ENCODE results near the gene HSPA6. TPM values are rescaled to one million over a fixed set of nuclear protein-coding genes. Genes with fewer than 3 reads are reported as not detected.
"Not testable (repeated sequence)": the region's sequence is repeated elsewhere in the genome, so short reads cannot be mapped to it uniquely, and the experiment has no call there.

The HSPA6 gene
- total RNA-seq, 1 experiment from 2014 or later: 14.6 TPM

DNA sequence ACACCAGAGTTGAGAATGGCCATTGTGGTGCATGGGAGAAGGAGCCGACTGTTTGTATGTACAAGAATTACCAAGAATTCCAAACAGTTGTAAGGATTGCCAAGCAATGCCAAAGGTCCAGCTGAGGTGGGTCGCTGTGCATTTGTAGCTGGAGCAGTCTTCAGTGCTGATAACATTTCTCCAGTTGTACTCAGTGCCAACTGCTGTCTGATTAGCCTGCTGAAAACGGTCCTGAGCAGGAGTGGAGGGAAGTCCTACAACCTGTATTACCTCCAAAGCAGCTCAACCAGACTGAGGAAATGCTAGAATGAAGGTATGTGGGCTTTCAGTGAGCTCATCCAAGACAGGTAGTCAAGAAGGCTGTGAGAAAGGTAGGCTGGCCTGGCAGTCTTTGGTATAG lies 31.8 kb downstream of the HSPA6 start:
- not testable (repeated sequence) for H3K79me2 ChIP-seq (ENCODE audit: low read length); H2AFZ ChIP-seq (ENCODE audit: low read length); H3K4me1 ChIP-seq (ENCODE audit: low read length)

GRCh38 chr1:161556990-161557389 lies 32.6 kb downstream of the HSPA6 start:
- DNase-seq; H3K4me2 ChIP-seq (ENCODE audit: low read depth, low read length, poor library complexity, severe bottlenecking); H3K4me1 ChIP-seq (ENCODE audit: low read length); H3K9me3 ChIP-seq (ENCODE audit: low read length); H3K27ac ChIP-seq (ENCODE audit: low read length); H3K79me2 ChIP-seq (ENCODE audit: low read length); H4K20me1 ChIP-seq (ENCODE audit: insufficient read depth, low read depth, low read length); H3K9me2 ChIP-seq (replicated peaks; ENCODE audit: insufficient read depth, low read length); H2AFZ ChIP-seq (ENCODE audit: low read length); H3K4me3 ChIP-seq (ENCODE audit: low read length); H3K27me3 ChIP-seq (ENCODE audit: low read length); H3K9ac ChIP-seq (ENCODE audit: low read length); H3K36me3 ChIP-seq (ENCODE audit: insufficient read depth, low read length): not testable (repeated sequence)

More for the DNA sequence above, 31.8 kb downstream of the HSPA6 start:
- H3K4me2 ChIP-seq (ENCODE audit: low read depth, low read length, poor library complexity, severe bottlenecking); H3K36me3 ChIP-seq (ENCODE audit: insufficient read depth, low read length); H3K9me3 ChIP-seq (ENCODE audit: low read length); DNase-seq; H3K9me2 ChIP-seq (replicated peaks; ENCODE audit: insufficient read depth, low read length); H3K27me3 ChIP-seq (ENCODE audit: low read length); H3K4me3 ChIP-seq (ENCODE audit: low read length); H3K27ac ChIP-seq (ENCODE audit: low read length); H4K20me1 ChIP-seq (ENCODE audit: insufficient read depth, low read depth, low read length); H3K9ac ChIP-seq (ENCODE audit: low read length): not testable (repeated sequence)

GRCh38 chr1:161557506-161558450 lies 33.4 kb downstream of the HSPA6 start:
- H3K4me2 ChIP-seq (ENCODE audit: low read depth, low read length, poor library complexity, severe bottlenecking); H2AFZ ChIP-seq (ENCODE audit: low read length); H3K9me3 ChIP-seq (ENCODE audit: low read length): not testable (repeated sequence)

DNA sequence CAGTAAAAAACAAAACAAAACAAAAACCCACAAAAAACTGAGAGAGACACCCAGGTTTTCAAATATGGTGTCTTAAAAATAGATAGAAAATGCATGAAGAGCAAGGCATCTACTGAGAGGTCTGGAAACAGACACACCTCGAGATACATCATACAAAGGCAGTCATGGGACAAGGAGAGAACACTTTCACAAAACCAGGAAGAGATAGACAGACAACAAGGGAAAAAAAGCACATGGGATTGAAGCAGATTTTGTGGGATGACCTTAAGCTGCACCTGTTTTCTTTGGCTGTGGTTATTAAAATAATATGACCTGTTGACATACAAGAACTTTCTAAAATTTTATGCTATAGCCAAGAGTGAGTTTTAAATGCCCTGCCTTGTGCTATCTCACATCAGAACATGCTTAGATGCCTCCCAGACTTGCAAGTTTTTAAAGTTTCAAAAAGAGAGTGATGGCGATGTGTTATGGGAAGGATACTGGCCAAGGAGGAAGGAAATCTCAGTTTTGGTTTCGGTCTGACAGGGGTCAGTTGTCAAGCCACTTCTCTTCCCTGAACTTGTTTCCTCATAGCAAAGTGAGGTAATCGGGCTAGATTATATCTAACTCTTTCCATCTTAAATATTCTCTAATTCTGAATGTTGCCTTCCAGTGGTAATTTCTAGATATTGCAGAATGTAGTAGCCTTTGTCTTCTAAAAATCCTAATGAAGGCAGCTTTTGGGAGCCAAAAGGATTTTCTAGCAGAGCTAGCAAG lies 36.8 kb downstream of the HSPA6 start:
- Histone ChIP-seq H3K4me2 (ENCODE audit: low read depth, low read length, poor library complexity, severe bottlenecking) (peak overlapping the region; percentile 46), H3K4me3 (ENCODE audit: low read length) (peak overlapping the region; percentile 3; the same call in 1 of the 2 replicates)
- H3K36me3 ChIP-seq (ENCODE audit: insufficient read depth, low read length); H3K27ac ChIP-seq (ENCODE audit: low read length); H3K27me3 ChIP-seq (ENCODE audit: low read length); H3K9me2 ChIP-seq (replicated peaks; ENCODE audit: insufficient read depth, low read length); H3K79me2 ChIP-seq (ENCODE audit: low read length); H4K20me1 ChIP-seq (ENCODE audit: insufficient read depth, low read depth, low read length); H3K9me3 ChIP-seq (ENCODE audit: low read length); H3K4me1 ChIP-seq (ENCODE audit: low read length); H3K9ac ChIP-seq (ENCODE audit: low read length); H2AFZ ChIP-seq (ENCODE audit: low read length): not testable (repeated sequence)
- DNase-seq: peak; percentile 81

More at GRCh38 chr1:161557506-161558450, 33.4 kb downstream of the HSPA6 start:
- H3K4me1 ChIP-seq (ENCODE audit: low read length); H4K20me1 ChIP-seq (ENCODE audit: insufficient read depth, low read depth, low read length); H3K27ac ChIP-seq (ENCODE audit: low read length); H3K9me2 ChIP-seq (replicated peaks; ENCODE audit: insufficient read depth, low read length); H3K36me3 ChIP-seq (ENCODE audit: insufficient read depth, low read length); H3K9ac ChIP-seq (ENCODE audit: low read length); H3K4me3 ChIP-seq (ENCODE audit: low read length); DNase-seq; H3K27me3 ChIP-seq (ENCODE audit: low read length); H3K79me2 ChIP-seq (ENCODE audit: low read length): not testable (repeated sequence)

- H3K9me3 ChIP-seq (ENCODE audit: low read length); DNase-seq; H3K9ac ChIP-seq (ENCODE audit: low read length); H3K4me2 ChIP-seq (ENCODE audit: low read depth, low read length, poor library complexity, severe bottlenecking); H4K20me1 ChIP-seq (ENCODE audit: insufficient read depth, low read depth, low read length); H3K9me2 ChIP-seq (replicated peaks; ENCODE audit: insufficient read depth, low read length); H3K27ac ChIP-seq (ENCODE audit: low read length); H3K79me2 ChIP-seq (ENCODE audit: low read length); H3K4me3 ChIP-seq (ENCODE audit: low read length); H2AFZ ChIP-seq (ENCODE audit: low read length); H3K36me3 ChIP-seq (ENCODE audit: insufficient read depth, low read length); H3K27me3 ChIP-seq (ENCODE audit: low read length): not testable (repeated sequence)
- H3K4me1 ChIP-seq (ENCODE audit: low read length): peaks cover 13% of the 10 kb centered on the region
These were observed 38.1 kb downstream of the HSPA6 start for GRCh38 chr1:161562441-161562840.

DNA sequence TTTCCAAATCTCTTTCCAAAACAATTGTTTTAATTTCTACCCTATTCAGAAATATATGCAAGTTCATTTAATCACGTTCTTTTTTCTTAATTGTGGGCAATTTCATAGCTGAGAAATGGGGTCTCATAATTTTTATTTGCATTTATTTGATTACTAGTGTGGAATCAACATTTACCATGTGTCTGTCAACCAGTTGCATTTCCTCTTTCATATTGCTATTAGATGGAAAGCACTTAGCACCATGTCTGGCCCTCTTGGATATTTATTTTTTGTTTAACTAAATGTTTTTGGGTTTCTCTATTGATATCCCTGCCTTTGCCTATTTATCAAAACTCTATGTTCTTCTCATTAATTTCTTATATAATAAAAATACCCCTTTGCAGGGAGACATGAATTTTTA lies 39.2 kb downstream of the HSPA6 start:
- not testable (repeated sequence) for H3K36me3 ChIP-seq (ENCODE audit: insufficient read depth, low read length); H3K27me3 ChIP-seq (ENCODE audit: low read length); H3K27ac ChIP-seq (ENCODE audit: low read length); H4K20me1 ChIP-seq (ENCODE audit: insufficient read depth, low read depth, low read length); H2AFZ ChIP-seq (ENCODE audit: low read length); H3K4me3 ChIP-seq (ENCODE audit: low read length); H3K4me2 ChIP-seq (ENCODE audit: low read depth, low read length, poor library complexity, severe bottlenecking); H3K9me2 ChIP-seq (replicated peaks; ENCODE audit: insufficient read depth, low read length); H3K79me2 ChIP-seq (ENCODE audit: low read length); H3K9me3 ChIP-seq (ENCODE audit: low read length); H3K9ac ChIP-seq (ENCODE audit: low read length)
- peaks cover 13% of the 10 kb centered on the region for H3K4me1 ChIP-seq (ENCODE audit: low read length)
- peak; percentile 57 for DNase-seq

DNA sequence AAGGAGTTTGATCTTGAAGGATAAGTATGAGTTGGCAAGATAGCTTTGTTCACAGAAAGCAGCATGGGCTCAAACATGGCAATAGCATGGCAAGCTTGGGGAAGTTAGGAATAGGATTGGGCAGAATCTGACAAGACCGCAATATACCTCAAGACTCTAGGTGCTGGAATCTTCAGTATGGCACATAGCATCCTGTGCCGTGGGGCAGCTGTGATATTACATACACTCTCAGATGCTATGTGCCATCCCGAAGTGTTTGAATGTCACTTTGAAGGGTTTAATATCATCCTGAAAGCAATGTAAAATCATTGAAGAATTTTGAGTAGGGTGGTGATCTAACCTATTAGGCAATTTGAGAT lies 42.2 kb downstream of the HSPA6 start:
- H3K4me2 ChIP-seq (ENCODE audit: low read depth, low read length, poor library complexity, severe bottlenecking): peak overlapping the region; percentile 14

GRCh38 chr1:161571703-161572102 lies 47.4 kb downstream of the HSPA6 start:
- H2AFZ ChIP-seq (ENCODE audit: low read length); H3K9me2 ChIP-seq (replicated peaks; ENCODE audit: insufficient read depth, low read length); H3K79me2 ChIP-seq (ENCODE audit: low read length); H3K4me2 ChIP-seq (ENCODE audit: low read depth, low read length, poor library complexity, severe bottlenecking); H3K9me3 ChIP-seq (ENCODE audit: low read length); H4K20me1 ChIP-seq (ENCODE audit: insufficient read depth, low read depth, low read length); H3K4me1 ChIP-seq (ENCODE audit: low read length); H3K27me3 ChIP-seq (ENCODE audit: low read length); DNase-seq; H3K27ac ChIP-seq (ENCODE audit: low read length); H3K36me3 ChIP-seq (ENCODE audit: insufficient read depth, low read length); H3K4me3 ChIP-seq (ENCODE audit: low read length); H3K9ac ChIP-seq (ENCODE audit: low read length): not testable (repeated sequence)

More for the DNA sequence above, 42.2 kb downstream of the HSPA6 start:
- H3K4me3 ChIP-seq (ENCODE audit: low read length); H3K36me3 ChIP-seq (ENCODE audit: insufficient read depth, low read length); H3K9me3 ChIP-seq (ENCODE audit: low read length); DNase-seq; H4K20me1 ChIP-seq (ENCODE audit: insufficient read depth, low read depth, low read length); H3K4me1 ChIP-seq (ENCODE audit: low read length); H2AFZ ChIP-seq (ENCODE audit: low read length); H3K27ac ChIP-seq (ENCODE audit: low read length); H3K9ac ChIP-seq (ENCODE audit: low read length); H3K27me3 ChIP-seq (ENCODE audit: low read length); H3K79me2 ChIP-seq (ENCODE audit: low read length); H3K9me2 ChIP-seq (replicated peaks; ENCODE audit: insufficient read depth, low read length): not testable (repeated sequence)
